NCI-H146 treated with DMSO at 0.1 percent for 48 hours (cell line): ENCODE measurements around the gene GMDS.

ENCODE experiments used
- DNase-seq: peaks from one replicate; lab custom pipeline; 2025; ENCODE audit not compliant: unreplicated experiment; lab: John Stamatoyannopoulos, UW

GMDS gene

GRCh38 chr6:2245103-2245876, at the start of gene GMDS:
TSS of gene GMDS (minus strand) at chr6:2245605.
- DNase-seq, result peak; percentile 72

- no peak for DNase-seq
Measured at GRCh38 chr6:2285510-2285909, 40.1 kb upstream of the GMDS start.

GRCh38 chr6:2275892-2276242, 30.5 kb upstream of the GMDS start:
- no peak for DNase-seq

GRCh38 chr6:2274981-2275891, 29.8 kb upstream of the GMDS start:
- no peak for DNase-seq

- DNase-seq, result no peak
Measured at GRCh38 chr6:2272696-2273095, 27.3 kb upstream of the GMDS start.

GRCh38 chr6:2270054-2270453, 24.6 kb upstream of the GMDS start:
- no peak for DNase-seq

GRCh38 chr6:2266841-2267240, 21.4 kb upstream of the GMDS start:
- no peak for DNase-seq

- DNase-seq, result no peak
Measured at GRCh38 chr6:2266031-2266795, 20.8 kb upstream of the GMDS start.

GRCh38 chr6:2264932-2265331, 19.5 kb upstream of the GMDS start:
- no peak for DNase-seq

- DNase-seq, result no peak
Measured at GRCh38 chr6:2263896-2264295, 18.5 kb upstream of the GMDS start.

GRCh38 chr6:2259574-2259973, 14.2 kb upstream of the GMDS start:
- DNase-seq, result no peak

- no peak for DNase-seq
Measured at GRCh38 chr6:2259002-2259494, 13.6 kb upstream of the GMDS start.

GRCh38 chr6:2258112-2258511, 12.7 kb upstream of the GMDS start:
- DNase-seq, result no peak

GRCh38 chr6:2257363-2257762, 12.0 kb upstream of the GMDS start:
- no peak for DNase-seq

GRCh38 chr6:2254747-2255146, 9.3 kb upstream of the GMDS start:
- no peak for DNase-seq

- no peak for DNase-seq
Measured at GRCh38 chr6:2249126-2249525, 3.7 kb upstream of the GMDS start.

- DNase-seq, result no peak
Measured at GRCh38 chr6:2247664-2248063, 2.3 kb upstream of the GMDS start.

GRCh38 chr6:2245877-2246863, 765 bp upstream of the GMDS start:
- DNase-seq, result peak; percentile 94

- peak; percentile 31 for DNase-seq
Measured at GRCh38 chr6:2244261-2245102, 923 bp downstream of the GMDS start.
